Colonic mucosa (tissue), 4 donors: ENCODE data around the gene SLC25A21. TPM values are rescaled to one million over a fixed set of nuclear protein-coding genes. Genes with fewer than 3 reads are reported as not detected.

ENCODE experiments used
- DNase-seq: peaks from one replicate; pipeline ENCODE4 v3.0.0-alpha.2; 2020
- H3K27ac ChIP-seq: fragments of 200-600 bp; one replicate; pipeline ENCODE4 v1.8.0; 2021
- H3K27me3 ChIP-seq: fragments of 200-600 bp; one replicate; pipeline ENCODE4 v1.8.0; 2021
- H3K36me3 ChIP-seq: fragments of 200-600 bp; one replicate; pipeline ENCODE4 v1.8.0; 2021
- H3K4me1 ChIP-seq: fragments of 200-600 bp; one replicate; pipeline ENCODE4 v1.8.0; 2021; ENCODE audit warnings: mild to moderate bottlenecking
- H3K4me3 ChIP-seq: fragments of 200-600 bp; one replicate; pipeline ENCODE4 v1.8.0; 2021
- H3K9ac ChIP-seq, 2 donors: one replicate each; pipeline ENCODE4 v1.7.0; 2013; ENCODE audit warnings: control low read depth in 2 of 2, low read depth in 2 of 2, low read length in 2 of 2
- H3K9me3 ChIP-seq: fragments of 200-600 bp; one replicate; pipeline ENCODE4 v1.8.0; 2021
- CTCF ChIP-seq: fragments of 200-600 bp; IDR thresholded peaks from one replicate; pipeline ENCODE4 v1.8.0; 2022; ENCODE audit warnings: antibody characterized with exemption, mild to moderate bottlenecking
- intact Hi-C: fragments of 100-400 bp; cut with DNase I; formaldehyde crosslinking; loops from one replicate; pipeline ENCODE4 v1.14.1; 2022
- total RNA-seq, 2 donors: library from RNA; stranded (reverse); fragmentation: NEBNext Ultra II Directional in 1 of 2; extraction: Animal tissue kit (Norgen Biotek cat#: 25700) in 1 of 2; gene quantifications; one replicate each; pipeline ENCODE4 v1.2.1, GENCODE V29; 2021
- donor health status: healthy.
- donor health status: DM: no; HTN: no; CAD: no.
- donor health status: DM: no; HTN: no; CAD: no.

Gene SLC25A21
- total RNA-seq, 2 donors from 2014 or later, result 0.77 to 0.82 TPM

- H3K36me3 ChIP-seq, result no peaks in the 10 kb centered on the region
- no peaks in the 10 kb centered on the region for H3K9me3 ChIP-seq
- TF ChIP-seq CTCF, result no peak
- H3K27me3 ChIP-seq, result no peaks in the 10 kb centered on the region
- intact Hi-C loops, result no loop called here
- no peak overlapping the region for H3K27ac ChIP-seq
- H3K4me3 ChIP-seq, result no peak overlapping the region
- no peaks in the 10 kb centered on the region for H3K4me1 ChIP-seq
- no peak for DNase-seq
- H3K9ac ChIP-seq, result no peak overlapping the region
Observed at GRCh38 chr14:36997843-36998242, 174.6 kb downstream of the SLC25A21 start.

GRCh38 chr14:36996857-36997590 is 175.4 kb downstream of the SLC25A21 start:
- intact Hi-C loops, result no loop called here
- TF ChIP-seq CTCF, result no peak

GRCh38 chr14:36996133-36996856 is 176.1 kb downstream of the SLC25A21 start:
- no peak for DNase-seq
- Histone ChIP-seq H3K27ac (no peak overlapping the region), H3K9me3 (no peaks in the 10 kb centered on the region), H3K27me3 (no peaks in the 10 kb centered on the region), H3K4me3 (no peak overlapping the region), H3K9ac (no peak overlapping the region), H3K4me1 (no peaks in the 10 kb centered on the region), H3K36me3 (no peaks in the 10 kb centered on the region)
- no peak for TF ChIP-seq CTCF
- intact Hi-C loops, result no loop called here

More at GRCh38 chr14:36996857-36997590, 175.4 kb downstream of the SLC25A21 start:
- no peak overlapping the region for H3K9ac ChIP-seq
- no peaks in the 10 kb centered on the region for H3K36me3 ChIP-seq
- H3K4me1 ChIP-seq, result no peaks in the 10 kb centered on the region
- H3K27ac ChIP-seq, result no peak overlapping the region
- DNase-seq, result no peak
- H3K9me3 ChIP-seq, result no peaks in the 10 kb centered on the region
- no peak overlapping the region for H3K4me3 ChIP-seq
- H3K27me3 ChIP-seq, result no peaks in the 10 kb centered on the region

GRCh38 chr14:36989806-36990205 is 182.6 kb downstream of the SLC25A21 start:
- no peak for TF ChIP-seq CTCF
- Histone ChIP-seq H3K27ac (no peak overlapping the region), H3K36me3 (no peaks in the 10 kb centered on the region), H3K4me3 (no peak overlapping the region), H3K9me3 (no peaks in the 10 kb centered on the region), H3K9ac (no peak overlapping the region), H3K27me3 (no peaks in the 10 kb centered on the region), H3K4me1 (no peaks in the 10 kb centered on the region)
- intact Hi-C loops, result no loop called here
- no peak for DNase-seq

- TF ChIP-seq CTCF, result no peak
- H3K27me3 ChIP-seq, result no peaks in the 10 kb centered on the region
- intact Hi-C loops, result no loop called here
Observed at GRCh38 chr14:36988989-36989388, 183.4 kb downstream of the SLC25A21 start.

More at GRCh38 chr14:36988989-36989388, 183.4 kb downstream of the SLC25A21 start:
- Histone ChIP-seq H3K4me3 (no peak overlapping the region), H3K27ac (no peak overlapping the region), H3K9me3 (no peaks in the 10 kb centered on the region), H3K4me1 (no peaks in the 10 kb centered on the region), H3K36me3 (no peaks in the 10 kb centered on the region), H3K9ac (no peak overlapping the region)
- no peak for DNase-seq
